Measurements from ENCODE around the gene COL9A3. TPM values are rescaled to one million over a fixed set of nuclear protein-coding genes. Genes with fewer than 3 reads are reported as not detected.

The COL9A3 gene
- total RNA-seq, 1 experiment from 2014 or later: 150 TPM

GRCh38 chr20:62797671-62798532 lies 18.9 kb upstream of the COL9A3 start:
- H4K8ac ChIP-seq (replicated peaks; ENCODE audit: insufficient read length, low read depth, low read length): no peak overlapping the region
- no peak overlapping the region for H2BK5ac ChIP-seq (ENCODE audit: insufficient read length, low read length)
- H3T11ph ChIP-seq (ENCODE audit: low read length): no peak overlapping the region
- H3K27ac ChIP-seq (ENCODE audit: insufficient read length, low read depth, low read length): no peak overlapping the region
- H2BK15ac ChIP-seq (ENCODE audit: low read depth, low read length): no peak overlapping the region
- no CpG with 5 or more reads among the region's 26 CpGs for whole genome bisulfite sequencing (ENCODE audit: extremely low coverage, insufficient read length, low lambda C conversion rate)
- no peak overlapping the region for H2AK5ac ChIP-seq (ENCODE audit: insufficient read length, low read length)
- no peaks in the 10 kb centered on the region for H3K79me2 ChIP-seq (ENCODE audit: insufficient read depth, low read length)
- H4K91ac ChIP-seq (ENCODE audit: insufficient read length, low read depth, low read length): no peak overlapping the region
- H3K9me3 ChIP-seq (ENCODE audit: control insufficient read depth, low read depth, low read length): no peaks in the 10 kb centered on the region
- H3K36me3 Mint-ChIP-seq (ENCODE audit: insufficient read depth in 1 of 3, low read depth in 3 of 3): peaks cover 13 to 38% (median 34%) of the 10 kb centered on the region in 3 experiments
- no peak overlapping the region for H2BK12ac ChIP-seq (ENCODE audit: insufficient read length, low read depth, low read length)
- H2BK120ac ChIP-seq (ENCODE audit: low read depth, low read length, poor library complexity, severe bottlenecking): no peak overlapping the region
- no peak overlapping the region for H3K4me2 ChIP-seq (ENCODE audit: insufficient read depth, insufficient read length, low read length)
- H3K18ac ChIP-seq (ENCODE audit: insufficient read length, low read depth, low read length): no peak overlapping the region
- no peak overlapping the region for H4K5ac ChIP-seq (ENCODE audit: insufficient read length, low read depth, low read length)
- no peak overlapping the region for H3K23ac ChIP-seq (ENCODE audit: insufficient read length, low read depth, low read length)
- no peak overlapping the region for H3K27ac Mint-ChIP-seq
- H3K23me2 ChIP-seq (ENCODE audit: insufficient read length, low read depth, low read length, poor library complexity, severe bottlenecking): peaks cover 4% of the 10 kb centered on the region
- H3K9me3 Mint-ChIP-seq: no peaks in the 10 kb centered on the region
- no peaks in the 10 kb centered on the region for H3K79me1 ChIP-seq (ENCODE audit: insufficient read depth, low read depth, low read length, poor library complexity, severe bottlenecking)
- H3K4ac ChIP-seq (ENCODE audit: low read depth, low read length): no peak overlapping the region
- H3K27me3 Mint-ChIP-seq (ENCODE audit: low read depth): peaks cover 24% of the 10 kb centered on the region
- H2AFZ ChIP-seq (ENCODE audit: low read length): no peak overlapping the region
- no peak overlapping the region for H3K56ac ChIP-seq (ENCODE audit: insufficient read length, low read depth, low read length)
- no peak for TF ChIP-seq CTCF (conservative IDR thresholded peaks at IDR 0.05)
- H3K27me3 ChIP-seq (ENCODE audit: insufficient read depth, low read length): no peaks in the 10 kb centered on the region
- H3K4me3 Mint-ChIP-seq: peak overlapping the region; percentile 74 to 88
- peaks cover 7 to 12% of the 10 kb centered on the region in 2 experiments; a peak in 2 of 4 replicates for H3K4me1 Mint-ChIP-seq
- no peaks in the 10 kb centered on the region for H4K20me1 ChIP-seq (ENCODE audit: control insufficient read depth, insufficient read depth, insufficient read length)
- no peaks in the 10 kb centered on the region for H3K4me1 ChIP-seq (ENCODE audit: insufficient read depth, low read length)
- H3K14ac ChIP-seq (ENCODE audit: insufficient read depth, low read length): no peak overlapping the region
- H3K9ac ChIP-seq (ENCODE audit: extremely low read depth, insufficient read length, low read length): no peak overlapping the region
- H2BK20ac ChIP-seq (ENCODE audit: low read depth, low read length, poor library complexity, severe bottlenecking): no peak overlapping the region
- no peak for DNase-seq

Data from H9 (cell line).